NCI-H1417 (cell line): ENCODE data around the gene GCNT1.

ENCODE experiments used
- DNase-seq, 3 experiments: peaks; one replicate each; lab custom pipeline; 2025; lab: John Stamatoyannopoulos, UW

GCNT1 gene

GRCh38 chr9:76534026-76534425 is 75.0 kb downstream of the GCNT1 start:
- DNase-seq = no peak

- no peak for DNase-seq
Observed at GRCh38 chr9:76537150-76537646, 78.2 kb downstream of the GCNT1 start.

- no peak for DNase-seq
Observed at GRCh38 chr9:76539180-76539579, 80.2 kb downstream of the GCNT1 start.

GRCh38 chr9:76542360-76542759 is 83.4 kb downstream of the GCNT1 start:
- DNase-seq = no peak

GRCh38 chr9:76545191-76545590 is 86.2 kb downstream of the GCNT1 start:
- DNase-seq = no peak

- DNase-seq = no peak
Observed at GRCh38 chr9:76552181-76552580, 93.2 kb downstream of the GCNT1 start.

- DNase-seq = no peak
Observed at GRCh38 chr9:76552751-76553455, 93.9 kb downstream of the GCNT1 start.

GRCh38 chr9:76553680-76554079 is 94.7 kb downstream of the GCNT1 start:
- DNase-seq = no peak
